BE2C (cell line): Measurements from ENCODE around the gene MMP15.

Source experiments
- DNase-seq: peaks from one replicate; pipeline ENCODE4 v3.0.0-alpha.2; 2020
- H3K27me3 ChIP-seq: fragments of 250-450 bp; sonication (Bioruptor Pico); 2 replicates; pipeline ENCODE4 v1.5.1; 2020; ENCODE audit warnings: mild to moderate bottlenecking
- H3K36me3 ChIP-seq: fragments of 250-450 bp; sonication (Bioruptor Pico); 2 replicates; pipeline ENCODE4 v1.5.1; 2020; ENCODE audit warnings: mild to moderate bottlenecking
- H3K4me1 ChIP-seq: fragments of 250-450 bp; sonication (Bioruptor Pico); 2 replicates; pipeline ENCODE4 v1.5.1; 2020
- H3K4me3 ChIP-seq: 2 replicates; pipeline ENCODE4 v1.5.1; 2011; ENCODE audit warnings: low read depth, low read length
- H3K9me3 ChIP-seq: fragments of 250-450 bp; sonication (Bioruptor Pico); 2 replicates; pipeline ENCODE4 v1.5.1; 2020
- CTCF ChIP-seq: IDR thresholded peaks from 2 replicates; pipeline ENCODE4 v1.5.1; 2012; ENCODE audit warnings: mild to moderate bottlenecking, low read depth, low read length

MMP15 gene

GRCh38 chr16:58096249-58096648 lies 70.7 kb downstream of the MMP15 start:
- Histone ChIP-seq H3K27me3 (no peaks in the 10 kb centered on the region), H3K4me1 (no peaks in the 10 kb centered on the region; the same call in 1 of the 2 replicates), H3K9me3 (no peaks in the 10 kb centered on the region), H3K36me3 (no peaks in the 10 kb centered on the region), H3K4me3 (no peak overlapping the region)
- TF ChIP-seq CTCF, result no peak
- no peak for DNase-seq
